ENCODE data around the gene NUB1.

GRCh38 chr7:151342102-151342646 is 562 bp downstream of the NUB1 start:
- TF ChIP-seq CTCF (IDR thresholded peaks at IDR 0.05): no peak
- TF ChIP-seq POLR2A (IDR thresholded peaks at IDR 0.05): no peak
